ENCODE data around the gene SGO2. TPM values are rescaled to one million over a fixed set of nuclear protein-coding genes. Genes with fewer than 3 reads are reported as not detected.
A peak's percentile ranks its signal among the peaks of the same experiment; 100 is the strongest.
"Not testable (repeated sequence)": the region's sequence is repeated elsewhere in the genome, so short reads cannot be mapped to it uniquely, and the experiment has no call there.

The SGO2 gene
- total RNA-seq, 1 experiment from 2014 or later: 25.4 TPM

- no peaks in the 10 kb centered on the region for H3K9me2 ChIP-seq (ENCODE audit: insufficient read depth)
- no peak for ATAC-seq
- no peaks in the 10 kb centered on the region for H3K9me3 ChIP-seq (ENCODE audit: control insufficient read depth in 1 of 2, insufficient read depth in 1 of 2, low read depth in 1 of 2, low read length in 2 of 2)
- H3K9ac ChIP-seq (ENCODE audit: low read length): no peak overlapping the region
- H3K36me3 ChIP-seq (ENCODE audit: control insufficient read depth in 1 of 2, insufficient read depth in 2 of 2, low read length in 2 of 2): no peaks in the 10 kb centered on the region
- no peak overlapping the region for H3K4me2 ChIP-seq (ENCODE audit: low read length)
- no peak for TF ChIP-seq EGR1 (IDR thresholded peaks at IDR 0.05; ENCODE audit: low read depth)
- TF ChIP-seq TCF7L2 (IDR thresholded peaks at IDR 0.05; ENCODE audit: borderline replicate concordance, extremely low read depth, insufficient read depth, insufficient read length): no peak
- TF ChIP-seq ATF3 (IDR thresholded peaks at IDR 0.05): no peak
- TF ChIP-seq SP1 (IDR thresholded peaks at IDR 0.05; ENCODE audit: low read depth): no peak
- TF ChIP-seq REST (IDR thresholded peaks at IDR 0.05; ENCODE audit: low read depth): no peak
- no peak for TF ChIP-seq SIN3A (IDR thresholded peaks at IDR 0.05; ENCODE audit: low read depth)
- TF ChIP-seq ELF1 (IDR thresholded peaks at IDR 0.05; ENCODE audit: borderline replicate concordance, low read depth): no peak
- TF ChIP-seq YY1 (IDR thresholded peaks at IDR 0.05; ENCODE audit: extremely low read depth, insufficient replicate concordance, low read depth, low read length): no peak
- no peak for TF ChIP-seq JUND (IDR thresholded peaks at IDR 0.05)
- TF ChIP-seq SRF (IDR thresholded peaks at IDR 0.05; ENCODE audit: low read depth): no peak
- no peak for TF ChIP-seq FOSL1 (IDR thresholded peaks at IDR 0.05; ENCODE audit: low read depth)
- TF ChIP-seq ZBTB33 (IDR thresholded peaks at IDR 0.05; ENCODE audit: extremely low read depth, insufficient replicate concordance, low read length): no peak
- TF ChIP-seq POLR2A (IDR thresholded peaks at IDR 0.05; ENCODE audit: borderline replicate concordance, extremely low read depth, insufficient read depth, insufficient read length): no peak
- RAD21 ChIA-PET (ENCODE audit: low non-redundant PET in 1 of 2, low total read pairs in 2 of 2, uncharacterized antibody in 2 of 2, unreplicated experiment in 2 of 2): no interaction called here
- no TSS peak for BruUV-seq (replicated peaks)
- intact Hi-C loops (cut with micrococcal nuclease): no loop called here
- H2AFZ ChIP-seq (ENCODE audit: low read depth, low read length, poor library complexity, severe bottlenecking): no peak overlapping the region
- CTCF ChIA-PET: no interaction called here
- DNase-seq (ENCODE audit: low read depth, low spot score): no peak
- no peak overlapping the region for H3K4me3 ChIP-seq (replicated peaks in 1 of 2; ENCODE audit: low read depth in 1 of 2, low read length in 2 of 2)
- H3K4me1 ChIP-seq (ENCODE audit: control insufficient read depth in 1 of 2, insufficient read depth in 2 of 2, low read length in 2 of 2): peaks cover 0 to 8% of the 10 kb centered on the region in 2 experiments; a peak in 2 of 4 replicates
- H3K27ac ChIP-seq (ENCODE audit: low read depth, low read length): no peak overlapping the region
- POLR2A ChIA-PET: no interaction called here
- no peaks in the 10 kb centered on the region for H4K20me1 ChIP-seq (ENCODE audit: insufficient read depth)
- H3K27me3 ChIP-seq (ENCODE audit: insufficient read depth, low read length): no peaks in the 10 kb centered on the region
- H3K79me2 ChIP-seq (ENCODE audit: insufficient read depth, low read length): no peaks in the 10 kb centered on the region
These were observed 101.2 kb downstream of the SGO2 start for GRCh38 chr2:200627110-200627770.

- RAD21 ChIA-PET (ENCODE audit: low non-redundant PET in 1 of 2, low total read pairs in 2 of 2, uncharacterized antibody in 2 of 2, unreplicated experiment in 2 of 2); H3K79me2 ChIP-seq (ENCODE audit: insufficient read depth, low read length); H3K27ac ChIP-seq (ENCODE audit: low read depth, low read length): not testable (repeated sequence)
These were observed 102.5 kb downstream of the SGO2 start for GRCh38 chr2:200628461-200628860.

More at GRCh38 chr2:200628461-200628860, 102.5 kb downstream of the SGO2 start:
- H3K9me3 ChIP-seq (ENCODE audit: control insufficient read depth in 1 of 2, insufficient read depth in 1 of 2, low read depth in 1 of 2, low read length in 2 of 2); H3K4me3 ChIP-seq (replicated peaks in 1 of 2; ENCODE audit: low read depth in 1 of 2, low read length in 2 of 2); POLR2A ChIA-PET; H3K9me2 ChIP-seq (ENCODE audit: insufficient read depth); H4K20me1 ChIP-seq (ENCODE audit: insufficient read depth); intact Hi-C loops (cut with micrococcal nuclease); ATAC-seq; DNase-seq (ENCODE audit: low read depth, low spot score); H2AFZ ChIP-seq (ENCODE audit: low read depth, low read length, poor library complexity, severe bottlenecking); H3K4me1 ChIP-seq (ENCODE audit: control insufficient read depth in 1 of 2, insufficient read depth in 2 of 2, low read length in 2 of 2); H3K36me3 ChIP-seq (ENCODE audit: control insufficient read depth in 1 of 2, insufficient read depth in 2 of 2, low read length in 2 of 2); H3K9ac ChIP-seq (ENCODE audit: low read length); CTCF ChIA-PET; H3K27me3 ChIP-seq (ENCODE audit: insufficient read depth, low read length); BruUV-seq (replicated peaks): not testable (repeated sequence)
- peak overlapping the region; percentile 20; the same call in 1 of the 2 replicates for H3K4me2 ChIP-seq (ENCODE audit: low read length)
